ENCODE results near the gene MIPOL1. TPM values are rescaled to one million over a fixed set of nuclear protein-coding genes. Genes with fewer than 3 reads are reported as not detected.
A peak's percentile ranks its signal among the peaks of the same experiment; 100 is the strongest.

Gene MIPOL1
- total RNA-seq, 1 donor from 2014 or later, result 12.1 TPM

- Mint-ChIP-seq H3K27ac (ENCODE audit: unreplicated experiment) (no peak overlapping the region), H3K4me3 (ENCODE audit: unreplicated experiment) (no peak overlapping the region), H3K27me3 (ENCODE audit: unreplicated experiment) (peaks cover 2% of the 10 kb centered on the region), H3K36me3 (ENCODE audit: low read depth, unreplicated experiment) (no peaks in the 10 kb centered on the region), H3K4me1 (ENCODE audit: unreplicated experiment) (peaks cover 10% of the 10 kb centered on the region), H3K9me3 (ENCODE audit: unreplicated experiment) (no peaks in the 10 kb centered on the region)
- TF ChIP-seq CTCF (IDR thresholded peaks at IDR 0.05; ENCODE audit: unreplicated experiment), result no peak
- DNase-seq (ENCODE audit: low spot score), result no peak
Observed at GRCh38 chr14:37194698-37195097, 3.0 kb upstream of the MIPOL1 start.

DNA sequence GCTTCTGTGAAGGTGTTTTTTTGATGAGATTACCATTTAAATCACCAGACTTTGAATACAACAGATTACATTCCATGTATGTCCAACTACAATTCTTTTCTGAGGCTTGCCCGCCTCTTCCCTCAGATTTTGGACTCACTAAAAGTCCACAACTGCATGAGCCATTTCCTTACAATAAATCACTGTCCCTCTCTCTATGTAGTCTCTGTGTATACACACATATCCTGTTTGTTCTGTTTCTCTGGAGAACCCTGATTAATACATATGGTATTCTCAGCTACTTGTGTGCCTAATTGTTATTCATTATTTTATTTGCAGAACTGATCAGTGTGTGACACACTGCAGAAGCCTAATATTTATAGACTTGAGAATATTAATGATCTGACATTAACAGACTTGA is 2.4 kb upstream of the MIPOL1 start:
- no peaks in the 10 kb centered on the region for H3K9me3 Mint-ChIP-seq (ENCODE audit: unreplicated experiment)
- H3K4me3 Mint-ChIP-seq (ENCODE audit: unreplicated experiment), result no peak overlapping the region
- H3K36me3 Mint-ChIP-seq (ENCODE audit: low read depth, unreplicated experiment), result no peaks in the 10 kb centered on the region
- H3K27ac Mint-ChIP-seq (ENCODE audit: unreplicated experiment), result no peak overlapping the region
- DNase-seq (ENCODE audit: low spot score), result no peak
- no peak for TF ChIP-seq CTCF (IDR thresholded peaks at IDR 0.05; ENCODE audit: unreplicated experiment)
- H3K27me3 Mint-ChIP-seq (ENCODE audit: unreplicated experiment), result peaks cover 2% of the 10 kb centered on the region
- H3K4me1 Mint-ChIP-seq (ENCODE audit: unreplicated experiment), result peaks cover 10% of the 10 kb centered on the region

GRCh38 chr14:37196604-37197420 is 925 bp upstream of the MIPOL1 start:
- Mint-ChIP-seq H3K36me3 (ENCODE audit: low read depth, unreplicated experiment) (no peaks in the 10 kb centered on the region), H3K27ac (ENCODE audit: unreplicated experiment) (peak overlapping the region; percentile 77), H3K4me1 (ENCODE audit: unreplicated experiment) (peaks cover 10% of the 10 kb centered on the region), H3K27me3 (ENCODE audit: unreplicated experiment) (peaks cover 2% of the 10 kb centered on the region), H3K9me3 (ENCODE audit: unreplicated experiment) (no peaks in the 10 kb centered on the region), H3K4me3 (ENCODE audit: unreplicated experiment) (peak overlapping the region; percentile 89)
- no peak for DNase-seq (ENCODE audit: low spot score)
- no peak for TF ChIP-seq CTCF (IDR thresholded peaks at IDR 0.05; ENCODE audit: unreplicated experiment)

DNA sequence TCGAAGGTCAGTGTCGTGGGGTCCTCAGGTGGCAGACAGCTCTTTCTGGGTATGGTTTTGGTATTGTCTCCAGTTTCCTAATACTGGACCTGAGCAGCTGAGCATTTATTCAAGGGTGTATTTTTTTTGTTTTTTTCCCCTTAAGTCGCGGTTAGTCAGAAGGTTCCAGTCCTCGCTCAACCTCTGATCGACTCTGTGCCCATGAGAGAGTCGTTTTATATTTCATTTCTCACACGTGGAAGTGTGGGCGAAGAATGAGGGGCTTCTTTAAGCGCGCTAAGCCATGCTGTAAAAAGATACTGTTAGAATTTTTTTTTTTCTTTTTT is 499 bp downstream of the MIPOL1 start:
- Mint-ChIP-seq H3K27ac (ENCODE audit: unreplicated experiment) (peak overlapping the region; percentile 86), H3K9me3 (ENCODE audit: unreplicated experiment) (no peaks in the 10 kb centered on the region), H3K4me1 (ENCODE audit: unreplicated experiment) (peaks cover 10% of the 10 kb centered on the region), H3K4me3 (ENCODE audit: unreplicated experiment) (peak overlapping the region; percentile 89), H3K36me3 (ENCODE audit: low read depth, unreplicated experiment) (no peaks in the 10 kb centered on the region), H3K27me3 (ENCODE audit: unreplicated experiment) (peaks cover 2% of the 10 kb centered on the region)
- DNase-seq (ENCODE audit: low spot score), result no peak
- TF ChIP-seq CTCF (IDR thresholded peaks at IDR 0.05; ENCODE audit: unreplicated experiment), result no peak

DNA sequence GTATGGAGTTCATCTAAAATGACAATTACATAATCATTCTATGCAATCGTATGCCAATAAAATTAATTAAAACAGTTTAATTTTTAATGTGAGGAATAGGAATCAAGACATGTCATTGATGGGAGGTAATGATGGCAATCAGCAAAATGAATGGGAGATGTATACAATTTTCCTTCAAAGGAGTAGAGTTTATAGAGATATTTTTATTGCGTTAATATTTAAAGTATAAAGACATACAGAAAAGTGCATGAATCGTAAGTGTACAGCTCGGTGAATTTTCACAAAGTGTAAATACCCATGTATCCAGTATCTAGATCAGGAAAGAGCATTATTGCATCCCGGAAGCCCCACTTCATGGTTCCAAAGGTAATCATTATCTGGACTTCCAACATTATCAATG is 1.2 kb downstream of the MIPOL1 start:
- Mint-ChIP-seq H3K4me1 (ENCODE audit: unreplicated experiment) (peaks cover 10% of the 10 kb centered on the region), H3K4me3 (ENCODE audit: unreplicated experiment) (peak overlapping the region; percentile 89), H3K9me3 (ENCODE audit: unreplicated experiment) (no peaks in the 10 kb centered on the region), H3K27ac (ENCODE audit: unreplicated experiment) (no peak overlapping the region), H3K36me3 (ENCODE audit: low read depth, unreplicated experiment) (no peaks in the 10 kb centered on the region), H3K27me3 (ENCODE audit: unreplicated experiment) (peaks cover 2% of the 10 kb centered on the region)
- no peak for DNase-seq (ENCODE audit: low spot score)
- no peak for TF ChIP-seq CTCF (IDR thresholded peaks at IDR 0.05; ENCODE audit: unreplicated experiment)
